Gastrocnemius medialis (tissue), 4 donors: ENCODE data around the gene PRB4. TPM values are rescaled to one million over a fixed set of nuclear protein-coding genes. Genes with fewer than 3 reads are reported as not detected.

Source experiments
- ATAC-seq, 2 donors: fragments of 150-250 bp; one replicate each; pipeline ENCODE4 v1.9.1; 2016
- DNase-seq, 2 donors: peaks; one replicate each; pipeline ENCODE4 v3.0.0-alpha.2; 2019
- H3K27ac ChIP-seq, 4 donors: fragments of 200-600 bp; sonication (generic); 1 replicate in 1 of 4; 2 replicates in 3 of 4; pipeline ENCODE4 v1.5.1; 2016 to 2018; ENCODE audit warnings: mild to moderate bottlenecking in 2 of 4, moderate library complexity in 1 of 4
- H3K27me3 ChIP-seq, 3 donors: fragments of 200-600 bp; sonication (generic) in 2 of 3; 1 replicate in 1 of 3; 2 replicates in 2 of 3; pipeline versions ENCODE4 v1.5.1 to v1.6.0; 2016 to 2019; ENCODE audit warnings: mild to moderate bottlenecking in 1 of 3, moderate library complexity in 1 of 3
- H3K36me3 ChIP-seq, 2 donors: fragments of 200-600 bp; sonication (generic) in 1 of 2; one replicate each; pipeline ENCODE4 v1.5.1; 2017 to 2018
- H3K4me1 ChIP-seq, 2 donors: fragments of 200-600 bp; sonication (generic) in 1 of 2; one replicate each; pipeline ENCODE4 v1.5.1; 2016 to 2017; ENCODE audit warnings: mild to moderate bottlenecking in 2 of 2
- H3K4me3 ChIP-seq, 4 donors: fragments of 200-600 bp; sonication (generic) in 3 of 4; 1 replicate in 1 of 4; 2 replicates in 3 of 4; pipeline ENCODE4 v1.5.1; 2016 to 2019; ENCODE audit warnings: mild to moderate bottlenecking in 2 of 4
- H3K9me3 ChIP-seq, 3 donors: fragments of 200-600 bp; sonication (generic) in 2 of 3; 1 replicate in 1 of 3; 2 replicates in 2 of 3; pipeline ENCODE4 v1.5.1; 2016 to 2019
- CTCF ChIP-seq, 5 experiments: fragments of 450-650 bp in 3 of 5; fragments of 200-600 bp in 2 of 5; sonication (generic) in 2 of 5; IDR thresholded peaks in 4 of 5; conservative IDR thresholded peaks in 1 of 5; 1 replicate in 4 of 5; 2 replicates in 1 of 5; pipeline ENCODE4 v1.5.1; 2016 to 2019; ENCODE audit warnings: antibody characterized with exemption in 5 of 5, mild to moderate bottlenecking in 3 of 5, moderate library complexity in 3 of 5
- POLR2A ChIP-seq, 2 donors: fragments of 450-650 bp; IDR thresholded peaks; one replicate each; pipeline ENCODE4 v1.6.1; 2017; ENCODE audit warnings: antibody characterized with exemption in 2 of 2, mild to moderate bottlenecking in 2 of 2, moderate library complexity in 2 of 2
- in situ Hi-C, 4 donors: fragments of 200-750 bp; cut with MboI; loops; one replicate each; pipeline versions ENCODE4 v1.15.0 to v1.8.0; 2017; ENCODE audit warnings: low sequenced_read_pairs in 4 of 4
- intact Hi-C: fragments of 100-400 bp; cut with DNase I; formaldehyde crosslinking; loops from one replicate; pipeline ENCODE4 v1.15.1; 2023; ENCODE audit warnings: low total_unique reads
- total RNA-seq, 4 donors: library from RNA; depleted of rRNA; stranded (reverse); fragments of >200 nt; gene quantifications; one replicate each; pipeline versions ENCODE4 v1.1.0 to v1.2.3, GENCODE V29; 2016

PRB4 gene
- total RNA-seq, 4 donors from 2014 or later: not detected

GRCh38 chr12:11324426-11324825 is 14.2 kb upstream of the PRB4 start:
- TF ChIP-seq POLR2A (IDR thresholded peaks at IDR 0.05): no peak
- TF ChIP-seq CTCF (IDR thresholded peaks at IDR 0.05 in 4 of 5, conservative IDR thresholded peaks at IDR 0.05 in 1 of 5): no peak
- no peak for ATAC-seq

GRCh38 chr12:11321980-11322379 is 11.7 kb upstream of the PRB4 start:
- intact Hi-C loops (no loop called here), in situ Hi-C loops (no loop called here)
- TF ChIP-seq CTCF (IDR thresholded peaks at IDR 0.05 in 4 of 5, conservative IDR thresholded peaks at IDR 0.05 in 1 of 5): no peak
- TF ChIP-seq POLR2A (IDR thresholded peaks at IDR 0.05): no peak
- ATAC-seq: no peak
- Histone ChIP-seq H3K4me1 (no peaks in the 10 kb centered on the region), H3K27ac (no peak overlapping the region), H3K4me3 (no peak overlapping the region), H3K36me3 (no peaks in the 10 kb centered on the region), H3K9me3 (no peaks in the 10 kb centered on the region), H3K27me3 (no peaks in the 10 kb centered on the region)
- DNase-seq: no peak

More at GRCh38 chr12:11324426-11324825, 14.2 kb upstream of the PRB4 start:
- in situ Hi-C loops (no loop called here), intact Hi-C loops (no loop called here)
- DNase-seq: no peak
- Histone ChIP-seq H3K4me1 (no peaks in the 10 kb centered on the region), H3K36me3 (no peaks in the 10 kb centered on the region), H3K9me3 (no peaks in the 10 kb centered on the region), H3K27ac (no peak overlapping the region), H3K27me3 (no peaks in the 10 kb centered on the region), H3K4me3 (no peak overlapping the region)

GRCh38 chr12:11307143-11307542 is 3.1 kb downstream of the PRB4 start:
- TF ChIP-seq CTCF (IDR thresholded peaks at IDR 0.05 in 4 of 5, conservative IDR thresholded peaks at IDR 0.05 in 1 of 5) (no peak), POLR2A (IDR thresholded peaks at IDR 0.05) (no peak)
- DNase-seq (no peak), ATAC-seq (no peak)
- no peak overlapping the region for H3K4me3 ChIP-seq
- H3K4me1 ChIP-seq: no peaks in the 10 kb centered on the region
- no peaks in the 10 kb centered on the region for H3K27me3 ChIP-seq
- no peaks in the 10 kb centered on the region for H3K36me3 ChIP-seq
- H3K27ac ChIP-seq: no peak overlapping the region
- intact Hi-C loops: no loop called here
- in situ Hi-C loops: no loop called here
- H3K9me3 ChIP-seq: no peaks in the 10 kb centered on the region

GRCh38 chr12:11273449-11273848 is 36.8 kb downstream of the PRB4 start:
- in situ Hi-C loops: no loop called here
- TF ChIP-seq POLR2A (IDR thresholded peaks at IDR 0.05) (no peak), CTCF (IDR thresholded peaks at IDR 0.05 in 4 of 5, conservative IDR thresholded peaks at IDR 0.05 in 1 of 5) (no peak)
- intact Hi-C loops: no loop called here

GRCh38 chr12:11269607-11270006 is 40.6 kb downstream of the PRB4 start, which contains the start of gene PRB3:
Gene PRB3, minus strand, starts transcription at chr12:11269707. Its CDS starts 38 bp downstream, at chr12:11269669.
- no peaks in the 10 kb centered on the region for H3K4me1 ChIP-seq
- intact Hi-C loops: no loop called here
- DNase-seq (no peak), ATAC-seq (no peak)
- no peaks in the 10 kb centered on the region for H3K9me3 ChIP-seq
- in situ Hi-C loops: no loop called here
- no peak within 1 kb of the TSS for H3K4me3 ChIP-seq
- no peaks in the 10 kb centered on the region for H3K27me3 ChIP-seq
- no peaks in the 10 kb centered on the region for H3K36me3 ChIP-seq
- H3K27ac ChIP-seq: no peak within 1 kb of the TSS
- no peak for TF ChIP-seq CTCF (IDR thresholded peaks at IDR 0.05 in 4 of 5, conservative IDR thresholded peaks at IDR 0.05 in 1 of 5)
- TF ChIP-seq POLR2A (IDR thresholded peaks at IDR 0.05): no peak

More at GRCh38 chr12:11273449-11273848, 36.8 kb downstream of the PRB4 start:
- no peaks in the 10 kb centered on the region for H3K9me3 ChIP-seq
- no peak overlapping the region for H3K27ac ChIP-seq
- ATAC-seq (no peak), DNase-seq (no peak)
- H3K4me3 ChIP-seq: no peak overlapping the region
- no peaks in the 10 kb centered on the region for H3K27me3 ChIP-seq
- H3K4me1 ChIP-seq: no peaks in the 10 kb centered on the region
- no peaks in the 10 kb centered on the region for H3K36me3 ChIP-seq
